ENCODE measurements around the gene NADK. TPM values are rescaled to one million over a fixed set of nuclear protein-coding genes. Genes with fewer than 3 reads are reported as not detected.

Gene NADK, protein sequence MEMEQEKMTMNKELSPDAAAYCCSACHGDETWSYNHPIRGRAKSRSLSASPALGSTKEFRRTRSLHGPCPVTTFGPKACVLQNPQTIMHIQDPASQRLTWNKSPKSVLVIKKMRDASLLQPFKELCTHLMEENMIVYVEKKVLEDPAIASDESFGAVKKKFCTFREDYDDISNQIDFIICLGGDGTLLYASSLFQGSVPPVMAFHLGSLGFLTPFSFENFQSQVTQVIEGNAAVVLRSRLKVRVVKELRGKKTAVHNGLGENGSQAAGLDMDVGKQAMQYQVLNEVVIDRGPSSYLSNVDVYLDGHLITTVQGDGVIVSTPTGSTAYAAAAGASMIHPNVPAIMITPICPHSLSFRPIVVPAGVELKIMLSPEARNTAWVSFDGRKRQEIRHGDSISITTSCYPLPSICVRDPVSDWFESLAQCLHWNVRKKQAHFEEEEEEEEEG
- total RNA-seq: 44.8 and 46.5 TPM in 2 replicates

DNA sequence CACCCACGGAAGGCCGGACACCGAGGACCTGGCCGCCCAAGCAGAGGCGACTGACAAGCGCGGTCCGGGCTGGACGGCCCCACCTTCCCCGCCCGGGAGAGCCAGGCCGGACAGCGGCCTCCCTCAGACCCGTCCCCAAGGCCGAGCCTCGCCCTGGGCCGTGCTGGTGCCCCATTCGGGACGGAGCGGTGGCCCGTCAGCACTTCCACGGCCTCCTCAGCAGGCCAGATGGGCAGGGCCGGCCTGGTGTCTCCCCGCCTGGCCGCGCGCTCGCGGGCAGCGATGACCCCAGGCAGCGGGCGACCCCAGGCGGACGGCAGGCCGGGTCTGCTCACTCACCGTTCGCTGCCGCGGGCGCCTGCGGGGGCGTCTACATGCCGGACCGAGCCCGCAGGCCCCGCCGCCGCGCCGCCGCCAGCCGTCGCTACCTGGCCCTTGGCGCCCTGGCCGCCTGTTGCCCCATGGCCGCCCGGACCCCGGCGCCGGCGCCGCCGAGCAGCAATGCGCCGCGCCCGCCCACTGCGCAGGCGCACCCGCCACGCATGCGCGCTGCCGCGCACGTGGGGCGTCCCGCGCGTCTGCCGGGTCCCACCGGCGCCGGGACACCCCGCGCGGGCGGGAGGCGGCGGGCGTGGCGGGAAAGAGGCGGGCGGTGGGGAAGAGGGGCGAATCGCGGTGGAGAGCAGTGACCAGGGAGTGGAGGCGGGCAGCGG, at the start of gene NADK:
TSS of gene NADK (minus strand) at position 521 of the 713 bp plus-strand sequence. CDS start 13,064 bp downstream, outside the sequence.

DNA sequence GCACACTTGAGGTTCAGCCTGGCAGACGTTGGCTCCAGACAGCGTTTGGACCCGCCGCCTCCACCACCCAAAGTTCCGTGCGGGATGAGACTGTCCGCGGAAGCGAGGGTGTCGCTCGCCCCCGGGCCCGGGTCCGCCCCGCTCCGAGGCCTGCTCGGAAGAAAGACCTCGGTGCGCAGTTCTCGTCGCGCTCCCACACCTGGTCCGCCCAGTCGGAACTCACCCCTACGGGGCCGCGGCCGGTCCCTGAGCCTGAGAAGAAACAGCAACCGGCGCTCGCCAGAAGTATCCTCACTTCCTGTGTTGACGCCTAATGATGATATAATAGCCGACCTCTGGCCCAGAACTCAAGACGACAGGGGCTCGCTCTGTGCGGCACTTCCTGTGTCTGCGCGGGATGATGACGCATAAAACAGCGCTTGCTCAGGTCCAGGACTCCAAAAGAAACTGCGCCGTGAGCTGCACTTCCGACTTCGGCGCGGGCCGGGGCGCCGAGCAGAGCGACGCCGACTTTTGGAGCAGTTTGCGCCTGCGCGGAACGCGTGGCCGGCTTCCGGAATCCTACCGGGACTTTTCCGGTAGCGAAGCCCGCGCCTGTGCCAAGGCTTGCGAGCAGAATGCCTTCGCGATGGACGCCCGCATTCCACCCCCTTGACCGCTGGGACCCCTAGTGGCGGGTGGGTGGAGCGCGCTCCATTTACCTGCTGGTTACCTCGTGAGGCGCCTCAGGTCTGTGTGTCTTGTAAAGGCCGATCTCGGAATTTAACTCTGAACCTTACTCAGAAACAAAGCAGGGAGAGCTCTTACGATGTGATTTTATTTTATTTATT, 54.0 kb downstream of the NADK start, which contains the start of gene CDK11A:
TSS of gene CDK11A (minus strand) at position 323 of the 830 bp plus-strand sequence. CDS start 1,539 bp downstream, outside the sequence.

Other genes with a start within 250 kb of the NADK start
- not detected in 2 replicates for gene TMEM240, start 237.8 kb downstream of the NADK start, total RNA-seq
- 90.4 and 95.9 TPM in 2 replicates for gene SSU72, start 203.6 kb downstream of the NADK start, total RNA-seq
- 0.64 and 2.4 TPM in 2 replicates for gene FNDC10, start 178.3 kb downstream of the NADK start, total RNA-seq
- 91.3 and 99.5 TPM in 2 replicates for gene MIB2, start 163.0 kb downstream of the NADK start, total RNA-seq
- 0.64 and 2.2 TPM in 2 replicates for gene MMP23B, start 146.3 kb downstream of the NADK start, total RNA-seq
- 3.8 and 4.1 TPM in 2 replicates for gene CDK11B, start 119.5 kb downstream of the NADK start, total RNA-seq
- 11.6 and 16.4 TPM in 2 replicates for gene SLC35E2B, start 85.7 kb downstream of the NADK start, total RNA-seq
- gene CDK11A, start 54.1 kb downstream of the NADK start, total RNA-seq: 3.4 and 14.2 TPM in 2 replicates
- 91.6 and 113 TPM in 2 replicates for gene GNB1, start 112.6 kb upstream of the NADK start, total RNA-seq
- gene CALML6, start 136.8 kb upstream of the NADK start, total RNA-seq: 0.43 TPM in 1 of 2 replicates, not detected in the other
- gene TMEM52, start 140.8 kb upstream of the NADK start, total RNA-seq: 1.9 and 8.5 TPM in 2 replicates
- not detected in 2 replicates for gene CFAP74, start 225.3 kb upstream of the NADK start, total RNA-seq
- gene GABRD, start 240.9 kb upstream of the NADK start, total RNA-seq: 0.24 TPM in 1 of 2 replicates, not detected in the other

Measured in tracheal epithelial cell (primary cell).